NT2/D1 (cell line): ENCODE results near the gene KYNU.
"Not testable (repeated sequence)": the region's sequence is repeated elsewhere in the genome, so short reads cannot be mapped to it uniquely, and the experiment has no call there.

Experiments used
- DNase-seq: peaks from one replicate; pipeline ENCODE4 v3.0.0-alpha.2; 2011; ENCODE audit warnings: low read depth, low spot score
- H3K27me3 ChIP-seq: 2 replicates; pipeline ENCODE4 v1.6.0; 2011; ENCODE audit warnings: mild to moderate bottlenecking; ENCODE audit not compliant: insufficient read length, insufficient read depth
- H3K36me3 ChIP-seq: 2 replicates; pipeline ENCODE4 v1.6.1; 2011; ENCODE audit warnings: mild to moderate bottlenecking, low read length, mixed read lengths; ENCODE audit not compliant: insufficient read depth, insufficient read length
- H3K4me1 ChIP-seq: 2 replicates; pipeline ENCODE4 v1.5.1; 2011; ENCODE audit not compliant: insufficient read depth, insufficient read length
- H3K4me3 ChIP-seq: 2 replicates; pipeline ENCODE4 v1.5.1; 2011; ENCODE audit warnings: low read depth; ENCODE audit not compliant: insufficient read length
- H3K9ac ChIP-seq: 2 replicates; pipeline ENCODE4 v1.6.0; 2011; ENCODE audit warnings: low read depth; ENCODE audit not compliant: insufficient read length
- H3K9me3 ChIP-seq: 2 replicates; pipeline ENCODE4 v1.5.1; 2011; ENCODE audit warnings: mild to moderate bottlenecking, low read length; ENCODE audit not compliant: insufficient read depth
- SUZ12 ChIP-seq: IDR thresholded peaks from 2 replicates; pipeline ENCODE4 v1.6.1; 2011; ENCODE audit not compliant: insufficient read length, insufficient read depth; ENCODE audit errors: extremely low read depth
- YY1 ChIP-seq: IDR thresholded peaks from 2 replicates; pipeline ENCODE4 v1.6.1; 2011; ENCODE audit not compliant: insufficient read length, insufficient read depth
- ZNF274 ChIP-seq: IDR thresholded peaks from 2 replicates; pipeline ENCODE4 v1.6.1; 2011; ENCODE audit warnings: mild to moderate bottlenecking, low read depth, low read length

KYNU gene

DNA sequence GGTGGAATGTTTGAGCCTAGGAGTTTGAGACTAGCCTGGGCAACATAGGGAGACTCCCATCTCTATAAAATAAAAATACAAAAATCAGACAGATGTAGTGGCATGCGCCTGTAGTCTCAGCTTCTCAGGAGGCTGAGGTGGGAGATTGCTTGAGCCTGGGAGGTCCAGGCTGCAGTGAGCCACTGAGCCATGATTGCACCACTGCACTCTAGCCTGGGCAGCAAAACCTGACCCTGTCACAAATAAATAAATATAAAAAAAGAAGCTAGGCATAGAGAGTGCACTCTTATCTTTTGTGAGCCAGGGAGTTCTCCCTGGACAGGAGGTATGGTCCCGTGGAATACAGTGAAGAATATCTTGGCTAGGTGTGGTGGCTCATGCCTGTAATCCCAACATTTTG lies 11.0 kb upstream of the KYNU start:
- no peak for TF ChIP-seq ZNF274
- no peak for TF ChIP-seq SUZ12
- TF ChIP-seq YY1 = no peak
- no peak overlapping the region for H3K4me3 ChIP-seq
- no peaks in the 10 kb centered on the region for H3K27me3 ChIP-seq

DNA sequence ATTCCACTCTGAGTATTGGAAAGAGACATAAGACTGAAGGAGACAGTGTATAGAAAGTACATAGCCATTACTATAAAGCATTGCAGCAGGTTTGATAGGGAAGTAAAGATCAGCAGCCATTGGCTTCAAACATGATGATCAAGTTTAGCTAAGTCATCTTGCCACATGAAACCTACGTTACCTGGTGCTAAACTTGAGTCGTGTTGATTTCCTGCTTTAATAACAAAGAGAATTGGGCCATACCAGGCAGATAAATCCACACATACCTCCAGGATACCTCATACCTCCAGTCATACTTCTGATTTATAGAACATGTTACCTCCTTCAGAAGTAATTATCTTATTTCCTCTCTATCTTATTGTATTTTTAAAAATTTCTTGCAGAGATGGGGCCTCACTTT lies 10.3 kb upstream of the KYNU start:
- DNase-seq = no peak
- no peak for TF ChIP-seq SUZ12
- no peak for TF ChIP-seq ZNF274
- no peak for TF ChIP-seq YY1
- H3K4me3 ChIP-seq = no peak overlapping the region
- peaks cover 7% of the 10 kb centered on the region; the same call in 1 of the 2 replicates for H3K9me3 ChIP-seq
- no peak overlapping the region for H3K9ac ChIP-seq
- H3K27me3 ChIP-seq = no peaks in the 10 kb centered on the region
- H3K4me1 ChIP-seq = no peaks in the 10 kb centered on the region
- no peaks in the 10 kb centered on the region for H3K36me3 ChIP-seq

More for the DNA sequence above, 11.0 kb upstream of the KYNU start:
- Histone ChIP-seq H3K9me3 (peaks cover 7% of the 10 kb centered on the region; the same call in 1 of the 2 replicates), H3K9ac (no peak overlapping the region), H3K4me1 (no peaks in the 10 kb centered on the region), H3K36me3 (no peaks in the 10 kb centered on the region)
- no peak for DNase-seq

DNA sequence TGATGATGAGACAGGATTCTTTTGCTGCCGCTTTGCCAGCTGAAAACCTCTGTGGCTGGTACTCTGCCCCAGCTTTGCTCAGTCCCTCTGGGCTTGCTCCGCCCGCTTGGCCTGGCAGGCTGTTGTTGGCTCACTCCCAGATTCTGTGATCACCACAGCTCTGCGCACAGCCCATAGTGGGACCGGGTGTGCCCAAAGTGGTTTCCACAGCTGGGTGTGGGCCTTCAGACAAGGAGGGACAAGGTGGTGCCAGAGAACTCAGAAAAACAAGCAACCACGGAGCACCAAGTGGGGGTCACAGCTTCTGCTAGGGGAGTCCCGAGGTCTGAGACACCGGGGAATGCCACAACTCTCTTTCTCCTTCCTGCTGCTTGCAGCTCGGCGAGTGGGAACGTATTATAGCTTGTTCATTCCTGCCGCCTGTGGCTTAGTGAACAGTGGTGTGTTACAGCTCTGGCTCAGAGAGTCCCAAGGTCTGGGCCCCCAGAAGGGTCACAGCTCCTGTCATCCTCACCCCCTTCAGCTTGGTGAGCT lies 9.2 kb upstream of the KYNU start:
- TF ChIP-seq ZNF274 = no peak
- no peak for TF ChIP-seq YY1
- TF ChIP-seq SUZ12 = no peak
- no peak overlapping the region for H3K4me3 ChIP-seq
- no peak for DNase-seq
- no peak overlapping the region for H3K9ac ChIP-seq
- H3K27me3 ChIP-seq = no peaks in the 10 kb centered on the region
- no peaks in the 10 kb centered on the region for H3K4me1 ChIP-seq
- H3K36me3 ChIP-seq = no peaks in the 10 kb centered on the region
- peaks cover 7% of the 10 kb centered on the region; the same call in 1 of the 2 replicates for H3K9me3 ChIP-seq

DNA sequence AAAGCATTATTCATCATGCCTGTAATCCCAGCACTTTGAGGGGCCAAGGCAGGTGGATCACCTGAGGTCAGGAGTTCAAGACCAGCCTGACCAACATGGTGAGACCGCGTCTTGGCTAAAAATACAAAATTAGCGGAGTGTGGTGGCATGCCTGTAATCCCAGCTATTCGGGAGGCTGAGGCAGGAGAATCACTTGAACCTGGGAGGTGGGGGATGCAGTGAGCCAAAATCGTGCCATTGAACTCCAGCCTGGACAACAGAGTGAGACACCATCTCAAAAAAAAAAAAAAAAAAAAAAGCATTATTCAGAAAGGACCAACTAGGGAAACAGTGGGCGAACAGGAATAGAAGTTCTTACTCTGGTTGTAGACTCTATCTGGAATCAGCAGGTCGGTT lies 8.4 kb upstream of the KYNU start:
- not testable (repeated sequence) for H3K4me3 ChIP-seq, H3K9me3 ChIP-seq, H3K9ac ChIP-seq, H3K27me3 ChIP-seq, H3K4me1 ChIP-seq, H3K36me3 ChIP-seq, DNase-seq

DNA sequence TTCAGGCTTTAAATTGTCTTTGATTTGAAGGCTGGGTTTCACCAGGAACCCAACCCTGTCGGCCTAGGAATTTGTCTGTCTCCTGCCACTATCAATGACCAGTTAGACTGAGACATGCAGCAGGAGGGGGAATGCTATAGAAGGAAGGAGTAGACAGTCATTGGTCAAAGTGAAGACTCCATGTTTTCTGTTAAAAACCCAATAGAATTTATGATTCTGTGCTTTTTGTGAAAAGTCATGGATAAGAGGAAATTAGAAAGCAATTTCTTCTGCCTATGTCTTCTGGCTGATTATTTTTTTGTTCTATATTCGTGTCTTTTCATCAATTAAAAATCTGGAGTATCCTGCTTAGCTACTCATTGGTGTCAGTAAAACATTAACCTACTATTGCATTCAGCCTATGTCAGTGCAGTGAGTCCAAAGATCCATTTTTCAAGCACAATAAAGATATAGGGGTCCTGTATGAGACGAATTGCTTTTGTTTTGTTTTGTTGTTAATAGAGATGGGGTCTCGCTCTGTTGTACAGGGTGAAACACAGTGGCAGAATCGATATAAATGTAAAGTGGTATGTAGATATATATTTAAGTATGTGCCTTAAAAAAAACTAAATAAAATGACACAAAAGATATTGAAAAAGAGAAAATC lies 7.9 kb upstream of the KYNU start:
- Histone ChIP-seq H3K9ac (no peak overlapping the region), H3K4me3 (no peak overlapping the region), H3K4me1 (no peaks in the 10 kb centered on the region), H3K36me3 (no peaks in the 10 kb centered on the region), H3K27me3 (no peaks in the 10 kb centered on the region), H3K9me3 (peaks cover 7% of the 10 kb centered on the region; the same call in 1 of the 2 replicates)
- TF ChIP-seq YY1 (no peak), SUZ12 (no peak), ZNF274 (no peak)
- no peak for DNase-seq

DNA sequence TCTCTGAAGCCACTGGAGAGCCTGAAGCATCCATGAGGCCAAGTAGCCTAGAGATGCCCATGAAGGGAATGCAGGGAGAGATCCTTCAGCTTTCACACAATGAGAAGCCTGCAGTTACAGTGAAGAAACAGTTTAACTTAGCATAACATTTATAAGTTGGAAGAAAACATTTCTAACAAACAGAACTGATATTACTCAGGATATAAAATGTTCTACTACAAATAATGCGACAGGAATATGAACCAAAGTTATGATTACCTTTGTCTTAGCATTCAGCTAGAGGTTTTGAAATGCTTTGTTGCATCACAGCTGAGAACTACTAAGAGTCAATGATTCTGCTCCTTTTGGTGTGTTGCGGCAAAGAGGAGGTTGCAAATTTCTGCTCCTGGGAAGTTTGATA lies 6.9 kb upstream of the KYNU start:
- no peak for DNase-seq
- no peak overlapping the region for H3K9ac ChIP-seq
- H3K9me3 ChIP-seq = peaks cover 7% of the 10 kb centered on the region; the same call in 1 of the 2 replicates
- TF ChIP-seq ZNF274 (no peak), SUZ12 (no peak)
- H3K4me3 ChIP-seq = no peak overlapping the region
- H3K27me3 ChIP-seq = no peaks in the 10 kb centered on the region
- H3K4me1 ChIP-seq = no peaks in the 10 kb centered on the region
- H3K36me3 ChIP-seq = no peaks in the 10 kb centered on the region

DNA sequence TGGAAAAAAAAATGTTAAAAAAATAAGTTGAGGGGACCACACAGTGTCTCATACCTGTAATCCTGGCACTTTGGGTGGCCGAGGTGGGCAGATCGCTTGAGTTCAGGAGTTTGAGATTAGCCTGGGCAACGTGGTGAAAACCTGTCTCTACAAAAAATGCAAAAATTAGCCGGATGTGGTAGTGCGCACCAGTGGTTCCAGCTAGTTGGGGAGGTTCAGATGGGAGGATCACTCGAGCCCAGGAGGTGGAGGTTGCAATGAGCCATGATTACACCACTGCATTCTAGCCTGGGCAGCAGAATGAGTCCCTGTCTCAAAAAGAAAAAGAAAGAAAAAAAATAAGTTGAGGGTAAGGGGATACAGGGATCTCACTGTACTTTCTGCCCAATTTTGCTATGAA lies 6.1 kb upstream of the KYNU start:
- TF ChIP-seq ZNF274 (no peak), YY1 (no peak), SUZ12 (no peak)
- Histone ChIP-seq H3K4me3 (no peak overlapping the region), H3K4me1 (no peaks in the 10 kb centered on the region), H3K9ac (no peak overlapping the region), H3K36me3 (no peaks in the 10 kb centered on the region), H3K9me3 (peaks cover 7% of the 10 kb centered on the region; the same call in 1 of the 2 replicates), H3K27me3 (no peaks in the 10 kb centered on the region)
- no peak for DNase-seq
